HG02981 (cell line): ENCODE data around the gene CDH13.

ENCODE experiments used
- ATAC-seq: cut with Tn5 transposase; IDR thresholded peaks from one replicate; pipeline ENCODE4 v1.9.1; 2021; ENCODE audit warnings: mild to moderate bottlenecking, moderate library complexity; ENCODE audit not compliant: unreplicated experiment

CDH13 gene

GRCh38 chr16:83804366-83804765, 1177.6 kb downstream of the CDH13 start:
- ATAC-seq = no peak

GRCh38 chr16:83806036-83806435, 1179.3 kb downstream of the CDH13 start:
- no peak for ATAC-seq

GRCh38 chr16:83806731-83807130, 1180.0 kb downstream of the CDH13 start:
- ATAC-seq = no peak

- no peak for ATAC-seq
These were observed 1180.5 kb downstream of the CDH13 start for GRCh38 chr16:83807327-83807709.

- ATAC-seq = peak; percentile 96
These were observed 1181.2 kb downstream of the CDH13 start, which contains the start of gene HSBP1 for GRCh38 chr16:83807710-83808572. TSS of gene HSBP1 (plus strand) at chr16:83807978. CDS start at chr16:83808077, 99 bp downstream.

- no peak for ATAC-seq
These were observed 1181.8 kb downstream of the CDH13 start for GRCh38 chr16:83808573-83809014.

GRCh38 chr16:83809092-83809491, 1182.3 kb downstream of the CDH13 start:
- no peak for ATAC-seq

GRCh38 chr16:83810901-83811300, 1184.1 kb downstream of the CDH13 start:
- no peak for ATAC-seq

- peak; percentile 50 for ATAC-seq
These were observed 1187.3 kb downstream of the CDH13 start for GRCh38 chr16:83813823-83814658.

- no peak for ATAC-seq
These were observed 1187.9 kb downstream of the CDH13 start for GRCh38 chr16:83814659-83814985.

- ATAC-seq = no peak
These were observed 1190.3 kb downstream of the CDH13 start for GRCh38 chr16:83817022-83817421.

GRCh38 chr16:83818276-83818675, 1191.5 kb downstream of the CDH13 start:
- no peak for ATAC-seq

GRCh38 chr16:83819361-83819760, 1192.6 kb downstream of the CDH13 start:
- ATAC-seq = no peak

GRCh38 chr16:83826146-83826913, 1199.6 kb downstream of the CDH13 start:
- ATAC-seq = peak; percentile 85

- no peak for ATAC-seq
These were observed 1203.5 kb downstream of the CDH13 start for GRCh38 chr16:83830091-83830768.

- no peak for ATAC-seq
These were observed 1204.1 kb downstream of the CDH13 start for GRCh38 chr16:83830769-83831455.

- no peak for ATAC-seq
These were observed 1204.8 kb downstream of the CDH13 start for GRCh38 chr16:83831456-83831987.

- no peak for ATAC-seq
These were observed 1207.2 kb downstream of the CDH13 start for GRCh38 chr16:83833921-83834320.
